Dedifferentiated amniotic fluid mesenchymal stem cell (primary cell): ENCODE measurements around the gene ATXN7L1.

Source experiments
- DNase-seq: peaks from one replicate; pipeline ENCODE4 v3.0.0-alpha.2; 2016; ENCODE audit errors: extremely low spot score

The ATXN7L1 gene, protein sequence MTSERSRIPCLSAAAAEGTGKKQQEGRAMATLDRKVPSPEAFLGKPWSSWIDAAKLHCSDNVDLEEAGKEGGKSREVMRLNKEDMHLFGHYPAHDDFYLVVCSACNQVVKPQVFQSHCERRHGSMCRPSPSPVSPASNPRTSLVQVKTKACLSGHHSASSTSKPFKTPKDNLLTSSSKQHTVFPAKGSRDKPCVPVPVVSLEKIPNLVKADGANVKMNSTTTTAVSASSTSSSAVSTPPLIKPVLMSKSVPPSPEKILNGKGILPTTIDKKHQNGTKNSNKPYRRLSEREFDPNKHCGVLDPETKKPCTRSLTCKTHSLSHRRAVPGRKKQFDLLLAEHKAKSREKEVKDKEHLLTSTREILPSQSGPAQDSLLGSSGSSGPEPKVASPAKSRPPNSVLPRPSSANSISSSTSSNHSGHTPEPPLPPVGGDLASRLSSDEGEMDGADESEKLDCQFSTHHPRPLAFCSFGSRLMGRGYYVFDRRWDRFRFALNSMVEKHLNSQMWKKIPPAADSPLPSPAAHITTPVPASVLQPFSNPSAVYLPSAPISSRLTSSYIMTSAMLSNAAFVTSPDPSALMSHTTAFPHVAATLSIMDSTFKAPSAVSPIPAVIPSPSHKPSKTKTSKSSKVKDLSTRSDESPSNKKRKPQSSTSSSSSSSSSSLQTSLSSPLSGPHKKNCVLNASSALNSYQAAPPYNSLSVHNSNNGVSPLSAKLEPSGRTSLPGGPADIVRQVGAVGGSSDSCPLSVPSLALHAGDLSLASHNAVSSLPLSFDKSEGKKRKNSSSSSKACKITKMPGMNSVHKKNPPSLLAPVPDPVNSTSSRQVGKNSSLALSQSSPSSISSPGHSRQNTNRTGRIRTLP

GRCh38 chr7:105876091-105876963 lies at the start of gene ATXN7L1:
TSS of gene ATXN7L1 (minus strand) at chr7:105876599. CDS start at chr7:105876558, 41 bp downstream.
- peak; percentile 97 for DNase-seq

DNA sequence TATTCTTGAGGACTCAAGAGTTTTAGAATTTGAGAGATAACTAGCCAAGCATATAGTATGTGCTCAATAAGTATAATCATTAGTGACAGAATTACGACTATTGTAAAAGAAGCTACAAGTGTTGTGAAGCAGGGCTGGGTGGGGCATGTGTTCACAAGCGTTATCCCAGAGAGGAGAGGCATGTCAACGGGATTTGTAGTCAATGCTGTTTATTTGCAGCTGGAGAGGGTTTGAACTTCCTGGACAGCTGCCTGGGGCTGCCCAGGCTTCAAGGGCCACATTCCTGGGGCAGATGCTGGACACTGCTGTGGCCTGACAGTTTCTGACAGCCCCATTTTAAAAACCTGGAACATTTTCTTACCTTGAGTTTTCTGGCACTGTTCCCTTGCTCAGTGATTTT lies 49.7 kb upstream of the ATXN7L1 start:
- no peak for DNase-seq

DNA sequence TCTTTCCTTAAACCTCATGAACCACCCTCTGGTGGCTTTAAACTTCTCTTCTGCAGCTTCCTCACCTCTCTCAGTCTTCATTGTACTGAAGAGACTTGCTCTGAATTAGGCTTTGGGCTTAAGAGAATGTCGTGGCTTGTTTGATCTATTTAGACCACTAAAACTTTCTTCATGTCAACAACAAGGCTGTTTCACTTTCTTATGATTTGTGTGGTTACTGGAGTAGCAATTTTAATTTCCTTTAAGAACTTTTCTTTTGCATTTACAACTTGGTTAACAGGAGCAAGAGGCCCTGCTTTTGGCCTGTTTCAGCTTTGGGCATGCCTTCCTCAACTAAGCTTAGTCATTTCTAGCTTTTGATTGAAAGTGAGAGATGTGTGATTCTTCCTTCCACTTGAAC lies 48.5 kb upstream of the ATXN7L1 start:
- no peak for DNase-seq

GRCh38 chr7:105920766-105921165 lies 44.4 kb upstream of the ATXN7L1 start:
- DNase-seq = no peak

DNA sequence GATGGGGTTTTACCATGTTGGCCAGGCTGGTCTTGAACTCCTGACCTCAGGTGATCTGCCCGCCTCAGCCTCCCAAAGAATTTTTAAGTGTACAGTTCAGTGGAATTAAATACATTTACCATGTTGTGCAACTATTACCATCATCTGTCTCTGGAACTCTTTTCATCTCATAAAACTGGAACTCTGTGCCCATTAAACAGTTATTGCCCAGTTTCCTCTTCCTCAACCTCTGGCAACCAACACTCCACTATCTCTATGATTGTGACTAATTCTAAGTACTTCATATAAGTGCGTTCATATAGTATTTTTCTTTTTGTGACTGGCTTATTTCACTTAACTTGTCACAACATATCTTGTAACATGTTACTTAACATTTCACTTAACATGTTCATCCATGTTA lies 41.3 kb upstream of the ATXN7L1 start:
- DNase-seq = no peak

DNA sequence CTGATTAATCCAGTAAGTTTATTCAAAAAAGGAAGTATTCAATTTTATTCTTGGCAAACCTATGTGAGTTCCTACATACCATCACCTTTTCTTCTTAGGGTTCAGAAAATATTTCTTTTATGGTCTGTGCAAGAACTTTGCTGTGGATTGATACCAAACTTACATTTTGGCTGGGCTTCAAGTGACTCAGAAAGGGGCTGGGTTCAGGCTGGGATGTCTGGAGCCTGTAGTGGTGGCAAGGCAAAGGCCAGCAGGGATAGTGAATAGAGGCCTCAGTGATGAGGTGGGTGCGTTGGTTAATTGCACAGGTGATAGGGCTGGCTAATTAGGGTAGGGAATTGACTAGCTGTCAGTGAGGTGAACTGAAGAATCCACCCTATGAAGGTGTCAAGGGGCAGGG lies 40.2 kb upstream of the ATXN7L1 start:
- no peak for DNase-seq

- no peak for DNase-seq
Measured at GRCh38 chr7:105913947-105914346, 37.5 kb upstream of the ATXN7L1 start.

- DNase-seq = no peak
Measured at GRCh38 chr7:105911961-105912575, 35.7 kb upstream of the ATXN7L1 start.

DNA sequence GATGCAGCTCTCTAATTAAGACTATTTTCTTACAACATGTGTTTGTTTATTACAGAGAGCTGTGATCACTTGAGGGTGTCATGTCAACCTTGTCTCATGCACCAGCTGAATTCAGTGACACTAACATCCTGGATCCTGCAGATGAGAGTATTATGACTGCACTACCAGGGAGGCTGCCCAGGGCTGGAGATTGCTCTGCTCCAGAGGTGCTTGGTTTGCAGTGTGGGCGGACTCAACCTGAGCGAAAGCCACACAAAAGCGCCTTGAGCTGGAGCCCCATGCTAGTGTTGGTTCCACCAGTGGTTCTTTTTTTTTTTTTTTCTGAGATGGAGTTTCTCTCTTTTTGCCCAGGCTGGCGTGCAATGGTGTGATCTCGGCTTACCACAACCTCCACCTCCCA lies 33.8 kb upstream of the ATXN7L1 start:
- no peak for DNase-seq

- no peak for DNase-seq
Measured at GRCh38 chr7:105909742-105910141, 33.3 kb upstream of the ATXN7L1 start.

DNA sequence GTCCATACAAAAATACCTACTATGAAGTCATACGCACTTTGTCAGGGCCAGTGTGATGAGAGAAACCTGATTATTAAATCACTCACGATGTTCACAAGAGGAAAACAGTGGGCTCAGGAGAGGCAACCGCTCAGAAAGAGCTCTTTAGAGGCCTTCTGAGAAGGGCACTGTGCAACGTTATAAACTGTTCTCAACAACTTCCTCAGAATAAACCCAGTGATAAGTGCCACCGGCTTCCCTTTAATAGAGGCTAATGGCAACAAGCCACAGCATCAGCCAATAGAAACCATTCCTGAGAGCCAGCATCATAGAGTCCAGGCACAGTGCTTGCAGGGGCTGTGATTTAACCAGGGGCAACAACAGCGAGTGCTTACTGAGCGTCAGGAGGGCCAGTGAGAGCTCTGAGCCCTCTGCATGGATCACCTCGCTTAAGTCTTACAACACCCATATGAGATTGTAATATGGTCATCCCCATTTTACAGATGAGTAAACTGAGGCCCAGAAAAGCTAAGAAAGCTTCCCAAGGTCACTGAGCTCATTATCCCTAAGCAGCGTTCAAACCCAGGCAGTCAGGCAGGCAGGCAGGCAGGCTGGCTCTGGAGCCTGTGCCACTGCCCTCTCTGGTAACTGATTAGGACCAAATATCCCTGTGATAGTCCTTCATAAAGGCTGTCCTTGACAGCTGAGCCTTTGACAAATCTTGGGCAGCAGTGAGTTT lies 30.9 kb upstream of the ATXN7L1 start:
- DNase-seq = no peak

- DNase-seq = no peak
Measured at GRCh38 chr7:105906695-105907094, 30.3 kb upstream of the ATXN7L1 start.

GRCh38 chr7:105905910-105906568 lies 29.6 kb upstream of the ATXN7L1 start:
- no peak for DNase-seq

- no peak for DNase-seq
Measured at GRCh38 chr7:105905209-105905909, 29.0 kb upstream of the ATXN7L1 start.

- DNase-seq = no peak
Measured at GRCh38 chr7:105904064-105904463, 27.7 kb upstream of the ATXN7L1 start.

GRCh38 chr7:105902325-105902911 lies 26.0 kb upstream of the ATXN7L1 start:
- DNase-seq = no peak

DNA sequence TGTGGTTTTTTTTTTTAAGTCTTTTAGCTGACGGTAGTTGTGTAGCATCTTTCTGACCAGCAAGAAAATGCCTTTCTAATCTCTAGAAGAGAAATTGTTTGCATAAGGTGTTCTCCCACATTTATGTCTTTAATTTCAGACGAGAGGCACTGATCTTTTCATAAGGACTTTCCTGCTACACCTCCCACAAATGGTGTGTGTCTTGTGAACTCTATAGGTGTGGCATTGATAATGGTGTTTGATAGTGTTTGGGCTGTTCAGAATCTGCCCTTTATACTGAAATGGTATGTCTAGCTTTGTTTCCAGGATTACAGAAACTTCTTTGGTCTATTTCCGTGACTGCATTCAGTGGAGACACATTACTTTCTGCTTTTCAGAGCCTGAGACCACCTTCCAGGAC lies 21.6 kb upstream of the ATXN7L1 start:
- DNase-seq = no peak

GRCh38 chr7:105896407-105896911 lies 20.1 kb upstream of the ATXN7L1 start:
- DNase-seq = no peak

GRCh38 chr7:105894131-105894530 lies 17.7 kb upstream of the ATXN7L1 start:
- no peak for DNase-seq
